Loucy (cell line): Measurements from ENCODE around the gene SPINT2.

Experiments used
- H2AFZ ChIP-seq: fragments of 200-600 bp; sonication (generic); 2 replicates; pipeline ENCODE4 v1.6.0; 2016; ENCODE audit warnings: antibody characterized with exemption, mild to moderate bottlenecking, low read length, moderate library complexity
- H3F3A ChIP-seq: fragments of 200-600 bp; 2 replicates; pipeline ENCODE4 v1.6.0; 2016; ENCODE audit warnings: antibody characterized with exemption, low read depth, mild to moderate bottlenecking
- H3K27me3 ChIP-seq: fragments of 200-600 bp; sonication (generic); 2 replicates; pipeline ENCODE4 v1.6.1; 2014; ENCODE audit warnings: low read length, mild to moderate bottlenecking; ENCODE audit not compliant: insufficient read depth, poor library complexity, severe bottlenecking
- H3K36me3 ChIP-seq: fragments of 200-600 bp; sonication (generic); 2 replicates; pipeline ENCODE4 v1.6.1; 2016; ENCODE audit warnings: low read length; ENCODE audit not compliant: insufficient read depth
- H3K4me1 ChIP-seq: fragments of 200-600 bp; sonication (generic); 2 replicates; pipeline ENCODE4 v1.5.1; 2014; ENCODE audit warnings: low read length, mild to moderate bottlenecking; ENCODE audit not compliant: insufficient read depth, poor library complexity, severe bottlenecking
- H3K4me2 ChIP-seq: fragments of 200-600 bp; sonication (generic); 2 replicates; pipeline ENCODE4 v1.6.0; 2014; ENCODE audit warnings: antibody characterized with exemption, low read length, low read depth, mild to moderate bottlenecking; ENCODE audit not compliant: poor library complexity, severe bottlenecking
- H3K4me3 ChIP-seq: fragments of 200-600 bp; sonication (generic); 2 replicates; pipeline ENCODE4 v1.5.1; 2014; ENCODE audit warnings: low read length, mild to moderate bottlenecking, mixed read lengths; ENCODE audit not compliant: poor library complexity, severe bottlenecking
- H3K79me2 ChIP-seq: fragments of 200-600 bp; sonication (generic); 2 replicates; pipeline ENCODE4 v1.6.1; 2014; ENCODE audit warnings: low read length; ENCODE audit not compliant: insufficient read depth
- H3K9ac ChIP-seq: fragments of 200-600 bp; sonication (generic); 2 replicates; pipeline ENCODE4 v1.6.0; 2014; ENCODE audit warnings: mild to moderate bottlenecking, low read depth, low read length, moderate library complexity; ENCODE audit not compliant: poor library complexity, severe bottlenecking
- H3K9me2 ChIP-seq: fragments of 200-600 bp; sonication (generic); replicated peaks from 2 replicates; pipeline ENCODE4 v1.6.1; 2016; ENCODE audit warnings: low read depth, low read length, mixed read lengths
- H3K9me3 ChIP-seq: fragments of 200-600 bp; sonication (generic); 2 replicates; pipeline ENCODE4 v1.6.1; 2014; ENCODE audit warnings: mild to moderate bottlenecking, antibody characterized with exemption, low read length, low read depth; ENCODE audit not compliant: insufficient read depth
- H4K20me1 ChIP-seq: fragments of 200-600 bp; sonication (generic); 2 replicates; pipeline ENCODE4 v1.6.0; 2014; ENCODE audit warnings: antibody characterized with exemption, low read length, mild to moderate bottlenecking; ENCODE audit not compliant: insufficient read depth, poor library complexity, severe bottlenecking
- CTCF ChIP-seq: fragments of 200-600 bp; sonication (generic); conservative IDR thresholded peaks from 2 replicates; pipeline ENCODE4 v1.5.1; 2014; ENCODE audit warnings: mild to moderate bottlenecking, antibody characterized with exemption, low read length
- EZH2phosphoT487 ChIP-seq: fragments of 200-600 bp; IDR thresholded peaks from 2 replicates; pipeline ENCODE4 v1.6.1; 2018; ENCODE audit warnings: antibody characterized with exemption, mild to moderate bottlenecking, moderate library complexity, borderline replicate concordance

Gene SPINT2

GRCh38 chr19:38329651-38330050, 65.3 kb downstream of the SPINT2 start:
- Histone ChIP-seq H3K27me3 (no peaks in the 10 kb centered on the region), H3K9me2 (no peaks in the 10 kb centered on the region), H3K4me1 (no peaks in the 10 kb centered on the region), H3K4me3 (no peak overlapping the region), H3K9me3 (no peaks in the 10 kb centered on the region), H4K20me1 (no peaks in the 10 kb centered on the region), H3F3A (no peaks in the 10 kb centered on the region), H3K36me3 (peaks cover 11% of the 10 kb centered on the region; the same call in 1 of the 2 replicates), H2AFZ (no peak overlapping the region), H3K9ac (no peak overlapping the region), H3K4me2 (no peak overlapping the region), H3K79me2 (no peaks in the 10 kb centered on the region)
- TF ChIP-seq CTCF (no peak), EZH2phosphoT487 (no peak)

GRCh38 chr19:38331728-38332127, 67.4 kb downstream of the SPINT2 start:
- H4K20me1 ChIP-seq, result no peaks in the 10 kb centered on the region
- no peaks in the 10 kb centered on the region for H3K9me2 ChIP-seq
- H3F3A ChIP-seq, result no peaks in the 10 kb centered on the region
- H3K79me2 ChIP-seq, result no peaks in the 10 kb centered on the region
- no peak overlapping the region for H3K9ac ChIP-seq
- H3K9me3 ChIP-seq, result no peaks in the 10 kb centered on the region
- peaks cover 11% of the 10 kb centered on the region; the same call in 1 of the 2 replicates for H3K36me3 ChIP-seq
- no peak overlapping the region for H3K4me3 ChIP-seq
- TF ChIP-seq CTCF, result no peak
- TF ChIP-seq EZH2phosphoT487, result no peak
- no peak overlapping the region for H2AFZ ChIP-seq
- H3K4me2 ChIP-seq, result no peak overlapping the region
- H3K4me1 ChIP-seq, result no peaks in the 10 kb centered on the region
- H3K27me3 ChIP-seq, result no peaks in the 10 kb centered on the region

- H3K4me2 ChIP-seq, result no peak overlapping the region
- H3F3A ChIP-seq, result no peaks in the 10 kb centered on the region
- H4K20me1 ChIP-seq, result no peaks in the 10 kb centered on the region
- H3K9me3 ChIP-seq, result no peaks in the 10 kb centered on the region
- TF ChIP-seq CTCF, result no peak
- TF ChIP-seq EZH2phosphoT487, result no peak
- H3K36me3 ChIP-seq, result no peaks in the 10 kb centered on the region
- no peak overlapping the region for H2AFZ ChIP-seq
- no peaks in the 10 kb centered on the region for H3K9me2 ChIP-seq
- H3K4me3 ChIP-seq, result no peak overlapping the region
- no peaks in the 10 kb centered on the region for H3K79me2 ChIP-seq
- peaks cover 5% of the 10 kb centered on the region for H3K4me1 ChIP-seq
- H3K27me3 ChIP-seq, result no peaks in the 10 kb centered on the region
- no peak overlapping the region for H3K9ac ChIP-seq
Measured at GRCh38 chr19:38333245-38333644, 68.9 kb downstream of the SPINT2 start.
